Endothelial cell (in vitro differentiated cells): ENCODE data around the gene CUL7. TPM values are rescaled to one million over a fixed set of nuclear protein-coding genes. Genes with fewer than 3 reads are reported as not detected.
A peak's percentile ranks its signal among the peaks of the same experiment; 100 is the strongest.

Source experiments
- DNase-seq: peaks from one replicate; pipeline ENCODE4 v3.0.0; 2021; ENCODE audit warnings: low spot score
- H3K27ac Mint-ChIP-seq: one replicate; pipeline ENCODE4 v1.8.0; 2021; ENCODE audit warnings: mixed read lengths, inconsistent platforms; ENCODE audit not compliant: unreplicated experiment
- H3K27me3 Mint-ChIP-seq: one replicate; pipeline ENCODE4 v1.8.0; 2021; ENCODE audit warnings: mild to moderate bottlenecking, moderate library complexity, mixed read lengths, inconsistent platforms; ENCODE audit not compliant: unreplicated experiment
- H3K36me3 Mint-ChIP-seq: one replicate; pipeline ENCODE4 v1.8.0; 2021; ENCODE audit warnings: mild to moderate bottlenecking, low read depth, mixed read lengths, inconsistent platforms; ENCODE audit not compliant: unreplicated experiment
- H3K4me1 Mint-ChIP-seq: one replicate; pipeline ENCODE4 v1.8.0; 2021; ENCODE audit warnings: mild to moderate bottlenecking, mixed read lengths, inconsistent platforms; ENCODE audit not compliant: unreplicated experiment
- H3K4me3 Mint-ChIP-seq: one replicate; pipeline ENCODE4 v1.8.0; 2021; ENCODE audit warnings: mild to moderate bottlenecking, mixed read lengths, inconsistent platforms; ENCODE audit not compliant: unreplicated experiment
- H3K9me3 Mint-ChIP-seq: one replicate; pipeline ENCODE4 v1.8.0; 2021; ENCODE audit warnings: mixed read lengths, inconsistent platforms; ENCODE audit not compliant: unreplicated experiment
- CTCF ChIP-seq: fragments of 200-600 bp; sonication (generic); IDR thresholded peaks from one replicate; pipeline ENCODE4 v1.5.0; 2021; ENCODE audit warnings: antibody characterized with exemption; ENCODE audit not compliant: unreplicated experiment
- total RNA-seq: library from RNA; stranded (reverse); fragmentation: NEBNext Ultra II Directional; extraction: Animal tissue kit (Norgen Biotek cat#: 25700); gene quantifications from one replicate; pipeline ENCODE4 v1.2.1, GENCODE V29; 2021; ENCODE audit not compliant: unreplicated experiment

CUL7 gene
- total RNA-seq, 1 donor from 2014 or later: 42.2 TPM

DNA sequence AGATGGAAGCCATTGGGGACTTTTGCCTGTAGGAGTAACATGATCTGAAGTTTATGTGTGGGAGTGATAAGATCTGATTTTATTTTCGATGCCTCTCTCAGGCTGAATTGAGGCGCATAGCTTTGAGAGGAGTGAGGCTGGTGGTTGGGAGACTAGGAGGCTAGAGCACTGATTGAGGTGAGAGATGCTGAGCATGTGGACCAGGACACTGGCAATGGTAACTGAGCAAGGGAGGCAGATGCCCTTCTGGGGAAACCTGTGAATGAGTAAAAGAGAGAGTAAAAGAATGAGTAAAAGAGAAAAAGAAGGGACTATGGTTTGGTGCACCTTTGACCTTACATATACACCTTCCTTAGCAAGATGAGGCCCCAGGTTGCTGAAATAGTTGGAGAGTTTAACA lies 29.2 kb downstream of the CUL7 start:
- Mint-ChIP-seq H3K4me1 (peaks cover 16% of the 10 kb centered on the region), H3K27ac (peak overlapping the region; percentile 70), H3K36me3 (peaks cover 36% of the 10 kb centered on the region), H3K27me3 (peaks cover 6% of the 10 kb centered on the region), H3K4me3 (peak overlapping the region; percentile 29), H3K9me3 (no peaks in the 10 kb centered on the region)
- no peak for DNase-seq
- no peak for TF ChIP-seq CTCF

- peaks cover 29% of the 10 kb centered on the region for H3K36me3 Mint-ChIP-seq
- peaks cover 14% of the 10 kb centered on the region for H3K27me3 Mint-ChIP-seq
- H3K27ac Mint-ChIP-seq: peak within 1 kb of the TSS; percentile 97
- peak; percentile 76 for DNase-seq
- peak within 1 kb of the TSS; percentile 99 for H3K4me3 Mint-ChIP-seq
- H3K4me1 Mint-ChIP-seq: peaks cover 44% of the 10 kb centered on the region
- TF ChIP-seq CTCF: no peak
- H3K9me3 Mint-ChIP-seq: no peaks in the 10 kb centered on the region
Observed at GRCh38 chr6:43021270-43022047, 32.2 kb downstream of the CUL7 start, which contains the start of gene RRP36. RRP36 (plus strand) TSS chr6:43021623; CDS start chr6:43021655, 32 bp downstream.

- peaks cover 30% of the 10 kb centered on the region for H3K36me3 Mint-ChIP-seq
- no peaks in the 10 kb centered on the region for H3K9me3 Mint-ChIP-seq
- peak overlapping the region; percentile 89 for H3K4me3 Mint-ChIP-seq
- TF ChIP-seq CTCF: no peak
- no peak for DNase-seq
- peaks cover 14% of the 10 kb centered on the region for H3K27me3 Mint-ChIP-seq
- peak overlapping the region; percentile 74 for H3K27ac Mint-ChIP-seq
- H3K4me1 Mint-ChIP-seq: peaks cover 50% of the 10 kb centered on the region
Observed at GRCh38 chr6:43020847-43021246, 32.8 kb downstream of the CUL7 start.

- H3K36me3 Mint-ChIP-seq: peaks cover 29% of the 10 kb centered on the region
- DNase-seq: no peak
- peaks cover 54% of the 10 kb centered on the region for H3K4me1 Mint-ChIP-seq
- H3K27me3 Mint-ChIP-seq: peaks cover 14% of the 10 kb centered on the region
- TF ChIP-seq CTCF: no peak
- peak overlapping the region; percentile 87 for H3K27ac Mint-ChIP-seq
- H3K4me3 Mint-ChIP-seq: peak overlapping the region; percentile 74
- no peaks in the 10 kb centered on the region for H3K9me3 Mint-ChIP-seq
Observed at GRCh38 chr6:43020052-43020705, 33.5 kb downstream of the CUL7 start.

GRCh38 chr6:43019152-43019551 lies 34.5 kb downstream of the CUL7 start:
- Mint-ChIP-seq H3K4me1 (peaks cover 63% of the 10 kb centered on the region), H3K9me3 (no peaks in the 10 kb centered on the region), H3K4me3 (peak overlapping the region; percentile 86), H3K27ac (peak overlapping the region; percentile 89), H3K36me3 (peaks cover 19% of the 10 kb centered on the region), H3K27me3 (peaks cover 15% of the 10 kb centered on the region)
- no peak for DNase-seq
- TF ChIP-seq CTCF: no peak
